GM23248 (cell line): ENCODE data around the gene LIFR. TPM values are rescaled to one million over a fixed set of nuclear protein-coding genes. Genes with fewer than 3 reads are reported as not detected.
A peak's percentile ranks its signal among the peaks of the same experiment; 100 is the strongest.

Source experiments
- DNase-seq: peaks from one replicate; pipeline ENCODE4 v3.0.0-alpha.2; 2015
- H2AFZ ChIP-seq: fragments of 200-600 bp; sonication (generic); 2 replicates; pipeline ENCODE4 v1.6.1; 2016; ENCODE audit warnings: antibody characterized with exemption
- H3F3A ChIP-seq: fragments of 200-600 bp; sonication (generic); 2 replicates; pipeline ENCODE4 v1.6.1; 2016; ENCODE audit warnings: mild to moderate bottlenecking, antibody characterized with exemption, mixed run types; ENCODE audit not compliant: insufficient read depth
- H3K27ac ChIP-seq: fragments of 200-600 bp; sonication (generic); 2 replicates; pipeline ENCODE4 v1.5.1; 2016; ENCODE audit warnings: mild to moderate bottlenecking
- H3K27me3 ChIP-seq: fragments of 200-600 bp; sonication (generic); replicated peaks from 2 replicates; pipeline ENCODE4 v1.6.1; 2016; ENCODE audit warnings: mild to moderate bottlenecking; ENCODE audit not compliant: insufficient read depth
- H3K36me3 ChIP-seq: fragments of 200-600 bp; sonication (generic); 2 replicates; pipeline ENCODE4 v1.6.1; 2016; ENCODE audit warnings: low read depth, mild to moderate bottlenecking
- H3K4me1 ChIP-seq: fragments of 200-600 bp; sonication (generic); 2 replicates; pipeline ENCODE4 v1.6.1; 2016; ENCODE audit warnings: mild to moderate bottlenecking; ENCODE audit not compliant: insufficient read depth
- H3K4me2 ChIP-seq: fragments of 200-600 bp; sonication (generic); one replicate; pipeline ENCODE4 v1.6.1; 2016; ENCODE audit warnings: mild to moderate bottlenecking; ENCODE audit not compliant: unreplicated experiment
- H3K4me3 ChIP-seq: fragments of 200-600 bp; sonication (generic); 2 replicates; pipeline ENCODE4 v1.5.1; 2016; ENCODE audit warnings: mild to moderate bottlenecking
- H3K79me2 ChIP-seq: fragments of 200-600 bp; sonication (generic); 2 replicates; pipeline ENCODE4 v1.6.1; 2016; ENCODE audit warnings: mild to moderate bottlenecking; ENCODE audit not compliant: insufficient read depth
- H3K9ac ChIP-seq: fragments of 200-600 bp; sonication (generic); 2 replicates; pipeline ENCODE4 v1.6.1; 2016; ENCODE audit warnings: mild to moderate bottlenecking
- H3K9me2 ChIP-seq: fragments of 200-600 bp; sonication (generic); 2 replicates; pipeline ENCODE4 v1.6.1; 2016; ENCODE audit warnings: mixed run types, mild to moderate bottlenecking, moderate library complexity; ENCODE audit not compliant: insufficient read depth
- H3K9me3 ChIP-seq: fragments of 200-600 bp; sonication (generic); one replicate; pipeline ENCODE4 v1.6.1; 2017; ENCODE audit warnings: low read depth
- H4K20me1 ChIP-seq: fragments of 200-600 bp; sonication (generic); 2 replicates; pipeline ENCODE4 v1.6.0; 2016; ENCODE audit not compliant: insufficient read depth
- EZH2 ChIP-seq: fragments of 200-600 bp; sonication (generic); IDR thresholded peaks from 2 replicates; pipeline ENCODE4 v1.6.1; 2018; ENCODE audit warnings: antibody characterized with exemption, mild to moderate bottlenecking; ENCODE audit not compliant: insufficient read depth, poor library complexity, severe bottlenecking
- EZH2phosphoT487 ChIP-seq: fragments of 200-600 bp; sonication (generic); IDR thresholded peaks from 2 replicates; pipeline ENCODE4 v1.6.1; 2018; ENCODE audit warnings: antibody characterized with exemption, moderate library complexity, mild to moderate bottlenecking, low read depth; ENCODE audit not compliant: insufficient read depth
- WGBS, 2 experiments: methylation state at CpG; one replicate each; pipeline ENCODE4 v1.1.6; 2015 to 2017; ENCODE audit warnings: low lambda C conversion rate in 2 of 2, low coverage in 1 of 2; ENCODE audit errors: missing lambda C conversion rate in 2 of 2; 5-methylcytosine and 5-hydroxymethylcytosine counted together
- in situ Hi-C: fragments of 300-500 bp; cut with MboI; formaldehyde crosslinking; loops from 2 replicates; pipeline ENCODE4 v1.15.0; 2020
- polyA plus RNA-seq: library from polyadenylated mRNA; unstranded; fragments of >200 nt; fragmentation: Nextera tagmentation; extraction: Ambion mirVana; gene quantifications from 2 replicates; pipeline ENCODE4 v1.2.1, GENCODE V29; 2016
- total RNA-seq: library from RNA; depleted of rRNA; stranded (reverse); fragments of >200 nt; shearing (Covaris generic); gene quantifications from 2 replicates; pipeline ENCODE4 v1.2.3, GENCODE V29; 2014

Gene LIFR
- total and polyA plus RNA-seq, 2 experiments from 2014 or later, result 6.9 to 8.1 TPM

GRCh38 chr5:38509185-38509584 is 47.3 kb downstream of the LIFR start:
- Histone ChIP-seq H3K4me1 (peaks cover 11% of the 10 kb centered on the region; the same call in 1 of the 2 replicates), H2AFZ (no peak overlapping the region), H4K20me1 (no peaks in the 10 kb centered on the region), H3K9me3 (no peaks in the 10 kb centered on the region), H3K4me3 (0 out of 2 replicates have a peak overlapping the region, but pooled peaks have one; percentile 25), H3K4me2 (peak overlapping the region; percentile 24), H3K36me3 (no peaks in the 10 kb centered on the region), H3K9ac (no peak overlapping the region), H3K27me3 (no peaks in the 10 kb centered on the region), H3F3A (0 out of 2 replicates have a peak, but pooled peaks cover 4% of the 10 kb centered on the region), H3K9me2 (no peaks in the 10 kb centered on the region), H3K79me2 (no peaks in the 10 kb centered on the region), H3K27ac (peak overlapping the region; percentile 18; the same call in 1 of the 2 replicates)
- DNase-seq, result peak; percentile 72
- WGBS, 2 experiments, result 47 to 52% methylated on average over 5 of the region's 5 CpGs
- in situ Hi-C loops, result no loop called here
- TF ChIP-seq EZH2, result no peak
- TF ChIP-seq EZH2phosphoT487, result no peak

GRCh38 chr5:38506302-38506701 is 50.1 kb downstream of the LIFR start:
- Histone ChIP-seq H2AFZ (no peak overlapping the region), H3K27ac (no peak overlapping the region), H3K9me3 (no peaks in the 10 kb centered on the region)

GRCh38 chr5:38500573-38501260 is 55.7 kb downstream of the LIFR start:
- Histone ChIP-seq H3K4me3 (0 out of 2 replicates have a peak overlapping the region, but pooled peaks have one; percentile 8), H3K27ac (peak overlapping the region; percentile 8; the same call in 1 of the 2 replicates), H3K4me2 (peak overlapping the region; percentile 9), H3K9ac (no peak overlapping the region), H3K4me1 (peaks cover 12% of the 10 kb centered on the region; the same call in 1 of the 2 replicates), H3K36me3 (no peaks in the 10 kb centered on the region), H3K9me2 (no peaks in the 10 kb centered on the region), H3F3A (peaks cover 14% of the 10 kb centered on the region), H4K20me1 (no peaks in the 10 kb centered on the region), H3K79me2 (no peaks in the 10 kb centered on the region), H3K9me3 (no peaks in the 10 kb centered on the region), H2AFZ (peak overlapping the region; percentile 67), H3K27me3 (no peaks in the 10 kb centered on the region)
- TF ChIP-seq EZH2phosphoT487, result no peak
- TF ChIP-seq EZH2, result no peak
- DNase-seq, result peak; percentile 72
- in situ Hi-C loops, result no loop called here
- 74 to 76% methylated on average over 4 of the region's 4 CpGs for WGBS, 2 experiments

More at GRCh38 chr5:38506302-38506701, 50.1 kb downstream of the LIFR start:
- Histone ChIP-seq H3K36me3 (no peaks in the 10 kb centered on the region), H3K4me1 (peaks cover 14% of the 10 kb centered on the region; the same call in 1 of the 2 replicates), H3K4me3 (no peak overlapping the region), H3K79me2 (no peaks in the 10 kb centered on the region), H3K9me2 (no peaks in the 10 kb centered on the region), H3F3A (peaks cover 16% of the 10 kb centered on the region), H4K20me1 (no peaks in the 10 kb centered on the region), H3K4me2 (no peak overlapping the region), H3K9ac (no peak overlapping the region), H3K27me3 (no peaks in the 10 kb centered on the region)
- DNase-seq, result no peak
- in situ Hi-C loops, result no loop called here
- TF ChIP-seq EZH2phosphoT487 (no peak), EZH2 (no peak)
- 95 to 97% methylated on average over 3 of the region's 3 CpGs for WGBS, 2 experiments

GRCh38 chr5:38497946-38498345 is 58.5 kb downstream of the LIFR start:
- in situ Hi-C loops, result no loop called here
- Histone ChIP-seq H2AFZ (no peak overlapping the region), H3K27ac (no peak overlapping the region), H3K9ac (no peak overlapping the region), H3K27me3 (no peaks in the 10 kb centered on the region), H3K4me2 (no peak overlapping the region), H3K36me3 (no peaks in the 10 kb centered on the region), H3K9me3 (no peaks in the 10 kb centered on the region), H3K4me1 (peaks cover 12% of the 10 kb centered on the region; the same call in 1 of the 2 replicates), H3K4me3 (no peak overlapping the region), H3F3A (peaks cover 14% of the 10 kb centered on the region), H4K20me1 (no peaks in the 10 kb centered on the region), H3K9me2 (no peaks in the 10 kb centered on the region), H3K79me2 (no peaks in the 10 kb centered on the region)
- peak; percentile 10 for DNase-seq
- TF ChIP-seq EZH2 (no peak), EZH2phosphoT487 (no peak)
- WGBS, 2 experiments, result 75 to 84% methylated on average over 2 of the region's 2 CpGs
